GM23248 (cell line): ENCODE data around the gene PAK6. TPM values are rescaled to one million over a fixed set of nuclear protein-coding genes. Genes with fewer than 3 reads are reported as not detected.

Experiments used
- DNase-seq: peaks from one replicate; pipeline ENCODE4 v3.0.0-alpha.2; 2015
- H2AFZ ChIP-seq: fragments of 200-600 bp; sonication (generic); 2 replicates; pipeline ENCODE4 v1.6.1; 2016; ENCODE audit warnings: antibody characterized with exemption
- H3F3A ChIP-seq: fragments of 200-600 bp; sonication (generic); 2 replicates; pipeline ENCODE4 v1.6.1; 2016; ENCODE audit warnings: mild to moderate bottlenecking, antibody characterized with exemption, mixed run types; ENCODE audit not compliant: insufficient read depth
- H3K27ac ChIP-seq: fragments of 200-600 bp; sonication (generic); 2 replicates; pipeline ENCODE4 v1.5.1; 2016; ENCODE audit warnings: mild to moderate bottlenecking
- H3K27me3 ChIP-seq: fragments of 200-600 bp; sonication (generic); replicated peaks from 2 replicates; pipeline ENCODE4 v1.6.1; 2016; ENCODE audit warnings: mild to moderate bottlenecking; ENCODE audit not compliant: insufficient read depth
- H3K36me3 ChIP-seq: fragments of 200-600 bp; sonication (generic); 2 replicates; pipeline ENCODE4 v1.6.1; 2016; ENCODE audit warnings: low read depth, mild to moderate bottlenecking
- H3K4me1 ChIP-seq: fragments of 200-600 bp; sonication (generic); 2 replicates; pipeline ENCODE4 v1.6.1; 2016; ENCODE audit warnings: mild to moderate bottlenecking; ENCODE audit not compliant: insufficient read depth
- H3K4me2 ChIP-seq: fragments of 200-600 bp; sonication (generic); one replicate; pipeline ENCODE4 v1.6.1; 2016; ENCODE audit warnings: mild to moderate bottlenecking; ENCODE audit not compliant: unreplicated experiment
- H3K4me3 ChIP-seq: fragments of 200-600 bp; sonication (generic); 2 replicates; pipeline ENCODE4 v1.5.1; 2016; ENCODE audit warnings: mild to moderate bottlenecking
- H3K79me2 ChIP-seq: fragments of 200-600 bp; sonication (generic); 2 replicates; pipeline ENCODE4 v1.6.1; 2016; ENCODE audit warnings: mild to moderate bottlenecking; ENCODE audit not compliant: insufficient read depth
- H3K9ac ChIP-seq: fragments of 200-600 bp; sonication (generic); 2 replicates; pipeline ENCODE4 v1.6.1; 2016; ENCODE audit warnings: mild to moderate bottlenecking
- H3K9me2 ChIP-seq: fragments of 200-600 bp; sonication (generic); 2 replicates; pipeline ENCODE4 v1.6.1; 2016; ENCODE audit warnings: mixed run types, mild to moderate bottlenecking, moderate library complexity; ENCODE audit not compliant: insufficient read depth
- H3K9me3 ChIP-seq: fragments of 200-600 bp; sonication (generic); one replicate; pipeline ENCODE4 v1.6.1; 2017; ENCODE audit warnings: low read depth
- H4K20me1 ChIP-seq: fragments of 200-600 bp; sonication (generic); 2 replicates; pipeline ENCODE4 v1.6.0; 2016; ENCODE audit not compliant: insufficient read depth
- EZH2 ChIP-seq: fragments of 200-600 bp; sonication (generic); IDR thresholded peaks from 2 replicates; pipeline ENCODE4 v1.6.1; 2018; ENCODE audit warnings: antibody characterized with exemption, mild to moderate bottlenecking; ENCODE audit not compliant: insufficient read depth, poor library complexity, severe bottlenecking
- EZH2phosphoT487 ChIP-seq: fragments of 200-600 bp; sonication (generic); IDR thresholded peaks from 2 replicates; pipeline ENCODE4 v1.6.1; 2018; ENCODE audit warnings: antibody characterized with exemption, moderate library complexity, mild to moderate bottlenecking, low read depth; ENCODE audit not compliant: insufficient read depth
- WGBS, 2 experiments: methylation state at CpG; one replicate each; pipeline ENCODE4 v1.1.6; 2015 to 2017; ENCODE audit warnings: low lambda C conversion rate in 2 of 2, low coverage in 1 of 2; ENCODE audit errors: missing lambda C conversion rate in 2 of 2; 5-methylcytosine and 5-hydroxymethylcytosine counted together
- in situ Hi-C: fragments of 300-500 bp; cut with MboI; formaldehyde crosslinking; loops from 2 replicates; pipeline ENCODE4 v1.15.0; 2020
- polyA plus RNA-seq: library from polyadenylated mRNA; unstranded; fragments of >200 nt; fragmentation: Nextera tagmentation; extraction: Ambion mirVana; gene quantifications from 2 replicates; pipeline ENCODE4 v1.2.1, GENCODE V29; 2016
- total RNA-seq: library from RNA; depleted of rRNA; stranded (reverse); fragments of >200 nt; shearing (Covaris generic); gene quantifications from 2 replicates; pipeline ENCODE4 v1.2.3, GENCODE V29; 2014

PAK6 gene
- total and polyA plus RNA-seq, 2 experiments from 2014 or later = not detected

GRCh38 chr15:40222131-40222530, 16.7 kb upstream of the PAK6 start:
- Histone ChIP-seq H3K4me1 (no peaks in the 10 kb centered on the region), H3K9ac (no peak overlapping the region), H3K4me2 (no peak overlapping the region), H3F3A (no peaks in the 10 kb centered on the region), H3K79me2 (no peaks in the 10 kb centered on the region), H3K9me3 (no peaks in the 10 kb centered on the region), H4K20me1 (no peaks in the 10 kb centered on the region), H2AFZ (no peak overlapping the region), H3K27me3 (no peaks in the 10 kb centered on the region), H3K36me3 (no peaks in the 10 kb centered on the region), H3K9me2 (no peaks in the 10 kb centered on the region), H3K4me3 (no peak overlapping the region), H3K27ac (no peak overlapping the region)
- 96 to 97% methylated on average over 6 of the region's 6 CpGs for WGBS, 2 experiments
- in situ Hi-C loops = no loop called here
- TF ChIP-seq EZH2 (no peak), EZH2phosphoT487 (no peak)
- DNase-seq = no peak

- no peak overlapping the region for H2AFZ ChIP-seq
- in situ Hi-C loops = no loop called here
- no peaks in the 10 kb centered on the region for H4K20me1 ChIP-seq
- no peak overlapping the region for H3K4me3 ChIP-seq
- no peak overlapping the region for H3K27ac ChIP-seq
- no peak overlapping the region for H3K4me2 ChIP-seq
- DNase-seq = no peak
- H3K79me2 ChIP-seq = no peaks in the 10 kb centered on the region
- no peaks in the 10 kb centered on the region for H3K27me3 ChIP-seq
- H3F3A ChIP-seq = no peaks in the 10 kb centered on the region
- H3K36me3 ChIP-seq = no peaks in the 10 kb centered on the region
- H3K4me1 ChIP-seq = no peaks in the 10 kb centered on the region
- H3K9ac ChIP-seq = no peak overlapping the region
- no peaks in the 10 kb centered on the region for H3K9me2 ChIP-seq
- TF ChIP-seq EZH2phosphoT487 = no peak
- no peak for TF ChIP-seq EZH2
- H3K9me3 ChIP-seq = no peaks in the 10 kb centered on the region
Observed at GRCh38 chr15:40226736-40227135, 12.1 kb upstream of the PAK6 start.

GRCh38 chr15:40229316-40229715, 9.5 kb upstream of the PAK6 start:
- Histone ChIP-seq H3K27me3 (no peaks in the 10 kb centered on the region), H3K27ac (no peak overlapping the region), H3K4me2 (no peak overlapping the region), H3F3A (no peaks in the 10 kb centered on the region), H3K79me2 (no peaks in the 10 kb centered on the region), H3K4me3 (no peak overlapping the region), H3K4me1 (no peaks in the 10 kb centered on the region), H3K9me3 (no peaks in the 10 kb centered on the region), H4K20me1 (no peaks in the 10 kb centered on the region), H3K36me3 (no peaks in the 10 kb centered on the region), H3K9me2 (no peaks in the 10 kb centered on the region), H2AFZ (no peak overlapping the region), H3K9ac (no peak overlapping the region)
- in situ Hi-C loops = no loop called here
- WGBS, 2 experiments = 99% methylated on average over 5 of the region's 5 CpGs
- TF ChIP-seq EZH2 = no peak
- no peak for TF ChIP-seq EZH2phosphoT487
- no peak for DNase-seq

GRCh38 chr15:40229956-40230355, 8.9 kb upstream of the PAK6 start:
- 66 to 73% methylated on average over 1 of the region's 1 CpG for WGBS, 2 experiments
- Histone ChIP-seq H3K9me3 (no peaks in the 10 kb centered on the region), H3K4me1 (no peaks in the 10 kb centered on the region), H3F3A (no peaks in the 10 kb centered on the region), H3K27me3 (no peaks in the 10 kb centered on the region), H3K9me2 (no peaks in the 10 kb centered on the region), H3K4me2 (no peak overlapping the region), H4K20me1 (no peaks in the 10 kb centered on the region), H3K9ac (no peak overlapping the region), H3K4me3 (no peak overlapping the region), H3K27ac (no peak overlapping the region), H2AFZ (no peak overlapping the region), H3K79me2 (no peaks in the 10 kb centered on the region), H3K36me3 (no peaks in the 10 kb centered on the region)
- TF ChIP-seq EZH2phosphoT487 (no peak), EZH2 (no peak)
- in situ Hi-C loops = no loop called here
- DNase-seq = no peak

GRCh38 chr15:40232625-40233070, 6.2 kb upstream of the PAK6 start:
- H3K79me2 ChIP-seq = no peaks in the 10 kb centered on the region
- 62 to 66% methylated on average over 7 of the region's 7 CpGs for WGBS, 2 experiments
- no peak for DNase-seq
- H3K4me1 ChIP-seq = no peaks in the 10 kb centered on the region
- H4K20me1 ChIP-seq = no peaks in the 10 kb centered on the region
- no peaks in the 10 kb centered on the region for H3K36me3 ChIP-seq
- no peaks in the 10 kb centered on the region for H3K27me3 ChIP-seq
- H3K4me3 ChIP-seq = no peak overlapping the region
- H3K9ac ChIP-seq = no peak overlapping the region
- no peak overlapping the region for H3K27ac ChIP-seq
- in situ Hi-C loops = no loop called here
- no peaks in the 10 kb centered on the region for H3K9me2 ChIP-seq
- H3K9me3 ChIP-seq = no peaks in the 10 kb centered on the region
- no peak overlapping the region for H3K4me2 ChIP-seq
- H2AFZ ChIP-seq = no peak overlapping the region
- no peaks in the 10 kb centered on the region for H3F3A ChIP-seq
- TF ChIP-seq EZH2phosphoT487 (no peak), EZH2 (no peak)
